ENCODE data around the gene TMEM203.

The TMEM203 gene

DNA sequence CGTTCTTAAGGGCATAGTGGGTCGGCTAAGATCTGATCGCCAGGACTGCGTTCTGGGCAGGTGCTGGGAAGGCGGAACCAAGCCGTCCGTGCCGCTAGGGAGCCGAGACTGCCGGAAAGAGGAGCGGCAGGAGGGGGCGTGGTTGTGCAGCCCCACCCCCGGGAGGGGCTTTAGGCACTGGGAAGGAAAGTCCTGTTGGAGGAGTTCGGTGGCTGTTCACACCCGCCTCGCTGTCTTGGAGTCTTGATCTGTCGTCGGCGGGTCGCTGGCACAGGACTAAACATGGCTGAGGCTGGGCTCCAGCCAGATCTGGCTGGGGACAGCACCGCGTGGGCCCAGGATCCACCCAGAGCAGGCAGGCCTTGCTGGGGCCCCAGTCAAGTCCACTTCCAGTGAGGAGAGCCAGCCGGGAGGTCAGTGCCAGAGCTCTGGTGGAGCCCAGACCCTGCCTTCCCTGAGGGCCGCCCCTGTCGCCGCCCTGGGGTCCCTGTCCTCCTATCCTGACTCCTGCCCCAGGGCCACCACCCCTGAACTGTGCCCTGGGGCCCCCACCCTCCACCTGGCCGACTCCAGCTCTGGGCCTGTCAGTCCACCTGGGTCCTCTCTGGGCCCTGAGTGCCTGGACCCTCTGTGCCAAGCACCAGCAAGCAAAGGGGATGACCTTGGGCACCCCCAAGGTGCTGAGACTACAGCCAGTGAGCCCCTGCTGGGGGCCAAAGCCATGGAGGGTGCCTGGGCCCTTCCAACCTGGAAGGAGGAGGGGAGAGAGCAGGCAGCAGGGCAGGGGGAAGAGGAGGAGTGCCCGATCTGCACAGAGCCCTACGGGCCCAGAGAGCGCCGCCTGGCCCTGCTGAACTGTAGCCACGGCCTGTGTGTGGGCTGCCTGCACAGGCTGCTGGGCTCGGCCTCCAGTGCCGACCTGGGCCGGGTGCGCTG, 12.1 kb upstream of the TMEM203 start:
- peak; percentile 76 for DNase-seq (ENCODE audit: low spot score)

DNA sequence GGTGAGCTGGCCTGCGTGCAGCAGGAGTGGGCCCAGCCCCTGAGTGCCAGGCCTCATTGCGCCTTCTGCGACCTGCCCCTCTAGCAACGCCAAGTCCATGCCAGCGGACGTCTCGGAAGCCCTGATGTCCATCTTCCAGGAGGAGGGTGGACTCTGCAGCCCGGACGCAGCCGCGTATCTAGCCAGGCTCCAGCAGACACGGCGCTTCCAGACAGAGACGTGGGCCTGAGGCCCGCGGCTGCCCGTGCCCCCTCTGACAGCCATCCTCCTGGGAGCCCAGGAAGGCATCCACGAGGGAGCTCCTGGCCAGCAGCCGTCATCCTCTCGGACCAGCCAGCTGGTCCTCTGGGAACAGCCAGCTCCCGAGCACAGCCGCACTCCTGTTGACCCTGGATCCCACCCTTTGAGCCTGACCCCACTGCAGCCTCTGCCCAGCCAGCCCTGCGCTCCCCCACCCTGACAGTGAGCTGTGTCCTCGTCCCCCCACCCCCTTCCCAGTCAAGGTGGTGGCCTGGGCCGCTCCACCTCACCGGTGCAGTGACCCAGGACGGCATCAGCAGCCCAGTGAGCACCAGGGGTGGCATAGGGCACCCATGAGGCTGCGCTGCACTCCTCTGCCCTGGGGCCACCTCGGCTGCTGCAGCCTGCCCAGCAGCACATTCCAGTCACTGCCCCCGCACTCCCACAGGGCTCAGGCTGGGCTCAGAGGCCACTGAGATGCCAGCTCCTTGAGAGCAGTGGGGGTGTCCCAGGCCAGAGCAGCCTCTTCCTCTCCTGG, 10.9 kb upstream of the TMEM203 start:
- no peak for DNase-seq (ENCODE audit: low spot score)

DNA sequence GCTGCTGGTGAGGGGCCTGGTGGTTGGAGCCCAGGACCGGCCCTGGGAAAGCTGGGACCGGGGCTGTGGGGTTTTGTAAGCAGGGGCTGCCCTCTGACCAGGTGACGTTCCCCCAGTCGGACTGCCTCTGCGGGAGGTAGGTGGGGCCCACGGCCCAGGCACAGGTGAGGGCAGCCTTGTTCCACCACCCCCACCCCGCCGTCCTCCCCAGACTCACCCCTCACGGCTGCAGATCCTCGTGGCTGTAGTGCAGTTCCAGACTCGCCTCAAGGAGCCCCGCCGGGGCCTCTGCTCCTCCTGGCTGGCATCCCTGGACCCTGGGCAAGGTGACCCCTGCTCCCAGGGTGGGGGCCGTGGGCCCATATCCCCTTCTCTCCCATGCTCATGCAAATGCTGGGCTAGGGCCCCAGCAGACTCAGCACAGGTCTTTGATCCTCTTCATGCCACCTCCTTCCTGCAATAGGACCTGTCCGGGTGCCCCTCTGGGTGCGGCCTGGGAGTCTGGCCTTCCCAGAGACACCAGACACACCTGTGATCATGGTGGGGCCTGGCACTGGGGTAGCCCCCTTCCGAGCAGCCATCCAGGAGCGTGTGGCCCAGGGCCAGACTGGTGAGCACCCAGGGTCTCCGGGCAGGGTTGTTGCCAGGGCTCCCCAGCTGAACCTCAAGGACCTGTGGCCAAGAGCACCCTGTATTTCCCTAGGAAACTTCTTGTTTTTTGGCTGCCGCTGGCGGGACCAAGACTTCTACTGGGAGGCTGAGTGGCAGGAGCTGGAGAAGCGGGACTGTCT, 9.9 kb upstream of the TMEM203 start:
- no peak for DNase-seq (ENCODE audit: low spot score)

DNA sequence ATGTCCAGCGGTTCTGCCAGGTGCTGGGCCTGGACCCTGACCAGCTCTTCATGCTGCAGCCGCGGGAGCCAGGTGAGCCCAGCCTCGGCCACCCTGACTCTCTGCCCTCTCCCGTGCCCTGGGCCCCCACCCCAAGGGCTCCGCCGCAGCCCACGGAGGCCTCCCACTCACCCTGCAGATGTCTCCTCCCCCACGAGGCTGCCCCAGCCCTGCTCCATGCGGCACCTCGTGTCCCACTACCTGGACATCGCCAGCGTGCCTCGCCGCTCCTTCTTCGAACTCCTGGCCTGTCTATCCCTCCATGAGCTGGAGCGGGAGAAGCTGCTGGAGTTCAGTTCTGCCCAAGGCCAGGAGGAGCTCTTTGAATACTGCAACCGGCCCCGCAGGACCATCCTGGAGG, 9.2 kb upstream of the TMEM203 start:
- DNase-seq (ENCODE audit: low spot score) = no peak

DNA sequence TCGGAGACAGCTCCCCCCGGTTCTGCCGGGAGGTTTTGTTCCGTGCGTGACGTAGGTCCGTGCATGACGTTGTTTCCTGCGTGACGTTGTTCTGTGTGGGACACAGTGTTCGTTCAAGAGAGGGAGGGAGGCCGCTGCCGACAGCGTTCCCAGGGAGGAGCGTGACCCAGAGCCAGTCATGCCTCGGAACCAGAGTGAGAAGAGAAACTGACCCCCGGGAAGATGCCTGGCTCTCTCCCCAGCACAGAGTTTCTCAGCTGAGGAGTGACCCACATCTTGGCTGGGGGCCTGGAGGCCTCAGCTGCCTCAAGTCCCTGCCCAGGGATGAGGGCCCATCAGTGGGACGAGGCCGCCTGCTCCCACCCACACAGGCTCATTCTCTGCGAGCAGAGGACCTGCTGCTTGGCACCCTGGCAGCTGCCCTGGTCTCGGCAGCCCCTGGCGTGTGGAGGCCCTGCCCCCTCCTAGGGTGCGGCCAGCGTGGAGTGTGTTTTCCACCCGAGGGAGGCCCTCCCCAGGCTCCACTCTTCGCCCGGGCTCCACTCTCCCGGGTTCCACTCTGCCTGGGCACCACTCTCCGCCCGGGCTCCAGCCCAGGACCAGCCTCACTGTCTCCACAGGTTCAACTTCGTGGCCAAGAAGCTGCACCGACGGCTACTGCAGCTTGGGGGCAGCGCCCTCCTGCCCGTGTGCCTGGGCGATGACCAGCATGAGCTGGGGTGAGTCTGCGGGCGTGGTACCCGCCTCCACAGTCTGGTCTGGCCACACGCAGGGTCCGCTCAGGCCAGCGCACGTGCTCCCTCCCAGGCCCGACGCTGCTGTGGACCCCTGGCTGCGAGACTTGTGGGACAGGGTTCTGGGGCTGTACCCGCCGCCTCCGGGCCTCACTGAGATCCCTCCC, 8.0 kb upstream of the TMEM203 start:
- no peak for DNase-seq (ENCODE audit: low spot score)

DNA sequence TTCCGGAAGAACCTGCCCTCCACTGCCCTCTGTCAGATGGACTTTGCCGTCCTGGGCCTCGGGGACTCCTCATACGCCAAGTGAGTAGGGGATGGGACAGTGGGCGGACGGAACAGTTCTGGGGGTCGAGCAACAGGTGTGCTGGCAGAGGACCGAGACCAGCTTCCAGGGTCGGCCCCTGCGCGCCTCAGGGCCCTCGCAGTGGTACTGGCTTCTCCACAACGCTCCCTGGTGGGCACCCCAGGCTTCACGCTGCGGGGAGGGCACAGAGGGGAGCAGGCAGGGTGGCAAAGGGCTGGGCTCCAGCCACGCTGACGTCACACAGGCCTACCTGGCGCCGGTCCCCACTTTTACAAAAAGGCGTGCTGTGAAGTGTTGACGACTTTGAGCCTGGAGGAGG, 7.1 kb upstream of the TMEM203 start:
- no peak for DNase-seq (ENCODE audit: low spot score)

DNA sequence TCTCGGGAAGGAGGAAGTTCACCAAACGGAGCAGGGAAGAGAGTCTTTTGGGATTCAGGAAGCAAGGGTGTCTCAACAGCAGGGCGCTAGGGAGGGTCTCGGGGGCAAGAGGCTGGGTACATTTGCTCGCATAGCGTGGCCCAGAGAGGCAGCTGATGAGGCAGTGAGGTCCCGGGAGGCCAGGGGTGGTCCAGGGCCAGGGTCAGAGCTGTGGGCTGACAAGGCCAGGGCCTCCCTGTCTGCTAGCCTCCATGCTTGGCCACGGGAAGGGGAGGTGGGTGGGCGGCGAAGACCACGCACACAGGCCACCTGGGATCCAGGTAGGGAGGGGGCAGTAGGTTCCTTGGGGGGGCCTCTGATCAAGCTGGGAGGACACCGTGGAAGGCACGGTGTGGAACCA, 6.1 kb upstream of the TMEM203 start:
- DNase-seq (ENCODE audit: low spot score) = no peak

DNA sequence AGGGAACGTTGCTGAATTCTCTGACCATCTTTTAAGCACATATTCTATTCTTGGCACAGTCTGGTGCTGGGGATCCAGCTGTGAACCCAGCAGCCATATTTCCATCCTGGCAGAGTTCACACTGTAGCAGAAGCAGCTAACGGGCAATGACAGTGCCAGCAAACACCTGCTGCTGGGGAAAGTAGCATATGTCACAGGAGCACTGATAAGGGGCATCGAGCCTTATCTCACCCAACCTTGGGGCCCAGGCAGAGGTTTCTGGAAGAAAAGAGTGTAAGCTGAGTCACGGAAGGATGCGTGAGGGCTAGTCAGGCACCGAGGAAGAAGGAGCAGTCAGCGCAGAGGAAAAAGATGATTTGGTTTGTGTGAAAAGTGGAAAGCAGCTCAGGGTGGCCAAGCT, 1.2 kb upstream of the TMEM203 start:
- DNase-seq (ENCODE audit: low spot score) = no peak

DNA sequence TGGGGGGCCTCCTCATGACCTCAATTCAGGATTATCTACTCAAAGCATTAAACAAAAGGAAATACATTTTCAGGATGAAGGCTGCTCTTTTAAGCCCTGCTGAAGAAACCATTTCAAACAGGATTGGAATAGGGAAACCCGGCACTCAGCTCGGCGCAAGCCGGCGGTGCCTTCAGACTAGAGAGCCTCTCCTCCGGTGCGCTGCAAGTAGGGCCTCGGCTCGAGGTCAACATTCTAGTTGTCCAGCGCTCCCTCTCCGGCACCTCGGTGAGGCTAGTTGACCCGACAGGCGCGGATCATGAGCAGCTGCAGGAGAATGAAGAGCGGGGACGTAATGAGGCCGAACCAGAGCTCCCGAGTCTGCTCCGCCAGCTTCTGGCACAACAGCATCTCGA, 720 bp downstream of the TMEM203 start:
- no peak for DNase-seq (ENCODE audit: low spot score)

DNA sequence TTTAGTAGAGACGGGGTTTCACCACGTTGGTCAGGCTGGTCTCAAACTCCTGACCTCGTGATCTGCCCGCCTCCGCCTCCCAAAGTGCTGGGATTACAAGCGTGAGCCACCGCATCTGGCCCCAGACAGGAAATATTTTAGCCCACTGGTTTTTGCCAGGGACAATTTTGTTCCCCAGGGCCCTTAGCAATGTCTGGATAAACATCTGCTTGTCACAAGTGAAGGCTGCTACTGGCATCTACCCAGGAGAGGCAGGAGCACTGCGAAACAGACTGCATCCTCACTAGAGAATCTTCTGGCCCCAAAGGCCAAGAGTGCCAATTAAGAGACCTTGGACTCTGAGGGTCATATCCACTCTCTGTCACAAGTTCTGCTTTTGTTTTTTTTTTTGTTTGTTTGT, 2.5 kb downstream of the TMEM203 start:
- DNase-seq (ENCODE audit: low spot score) = no peak

DNA sequence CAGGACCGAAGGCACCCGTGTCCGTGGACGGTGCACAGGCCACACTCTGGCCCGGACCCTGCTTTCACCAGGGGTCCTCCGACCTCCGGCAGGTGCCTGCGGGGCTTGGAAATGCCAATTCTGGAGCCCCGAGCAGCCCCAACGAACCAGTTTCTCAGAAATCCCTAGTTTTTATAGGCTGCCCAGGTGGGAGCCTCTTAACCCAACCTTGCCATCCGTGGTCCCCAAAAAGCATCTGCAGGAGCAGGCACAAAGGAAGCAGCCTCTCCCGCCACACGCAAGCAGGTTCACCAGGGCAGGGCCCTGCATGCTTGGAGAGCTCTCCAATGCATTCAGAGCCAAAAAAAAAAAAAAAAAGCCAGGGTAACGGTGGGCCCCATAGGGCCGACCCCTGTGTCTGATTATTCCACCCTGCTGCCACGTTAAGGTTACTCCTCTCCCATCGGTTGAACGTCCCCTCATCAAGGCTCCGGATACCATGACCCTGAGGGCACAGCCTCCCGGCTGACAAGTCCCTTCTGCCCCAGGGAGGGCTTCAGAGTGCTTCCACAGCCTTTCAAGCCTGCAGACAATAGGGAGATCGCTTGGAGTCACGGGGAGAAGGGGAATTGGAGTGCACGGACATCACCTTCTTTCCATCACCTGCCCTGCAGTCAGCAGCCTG, 4.1 kb downstream of the TMEM203 start:
- DNase-seq (ENCODE audit: low spot score) = no peak

DNA sequence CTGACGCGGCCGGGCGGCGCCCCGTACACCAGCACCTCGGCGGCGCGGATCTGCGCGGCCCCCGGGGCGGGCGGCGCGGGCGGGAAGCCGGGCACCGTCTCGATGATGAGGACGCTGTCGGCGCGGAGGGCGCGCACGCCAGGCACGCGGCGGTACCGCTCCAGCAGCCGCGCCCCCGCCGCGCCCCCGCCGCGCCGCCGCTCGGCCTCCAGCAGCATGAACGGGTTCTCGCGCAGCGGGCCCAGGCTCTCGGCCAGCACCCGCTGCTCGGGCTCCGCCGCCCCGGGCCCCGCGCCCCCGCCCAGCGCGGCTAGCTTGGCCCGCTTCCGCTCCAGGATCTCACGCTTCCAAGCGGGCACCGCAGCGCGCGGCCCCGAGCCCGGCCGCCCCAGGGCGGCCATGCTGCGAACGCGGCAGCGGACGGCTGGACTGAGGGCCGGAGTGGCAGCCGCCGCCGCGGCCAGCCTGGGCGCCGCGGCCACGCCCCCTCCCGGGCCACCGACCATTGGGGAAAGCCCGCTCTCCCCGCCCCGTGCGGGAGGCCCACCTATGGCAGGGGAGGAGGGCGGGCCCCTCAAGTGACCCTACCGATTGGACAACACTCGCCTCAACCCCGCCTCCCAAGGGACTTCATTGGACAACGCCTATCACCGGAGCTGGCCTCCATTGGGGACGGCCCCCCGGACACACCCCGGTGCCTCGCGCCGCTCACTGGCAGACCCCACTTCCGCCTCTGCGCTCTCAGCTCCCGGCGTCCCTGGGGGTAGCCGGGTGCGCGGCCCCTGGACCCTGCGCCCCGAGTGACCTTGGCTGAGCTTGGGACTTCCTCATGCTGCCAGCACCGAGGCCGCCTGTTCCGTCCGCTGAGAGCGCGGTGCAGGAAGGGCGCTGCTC, 4.9 kb downstream of the TMEM203 start, which contains the start of gene TPRN:
TPRN (minus strand) TSS at position 431 of the 894 bp plus-strand sequence; CDS start at position 401, 30 bp downstream.
- peak; percentile 98 for DNase-seq (ENCODE audit: low spot score)

DNA sequence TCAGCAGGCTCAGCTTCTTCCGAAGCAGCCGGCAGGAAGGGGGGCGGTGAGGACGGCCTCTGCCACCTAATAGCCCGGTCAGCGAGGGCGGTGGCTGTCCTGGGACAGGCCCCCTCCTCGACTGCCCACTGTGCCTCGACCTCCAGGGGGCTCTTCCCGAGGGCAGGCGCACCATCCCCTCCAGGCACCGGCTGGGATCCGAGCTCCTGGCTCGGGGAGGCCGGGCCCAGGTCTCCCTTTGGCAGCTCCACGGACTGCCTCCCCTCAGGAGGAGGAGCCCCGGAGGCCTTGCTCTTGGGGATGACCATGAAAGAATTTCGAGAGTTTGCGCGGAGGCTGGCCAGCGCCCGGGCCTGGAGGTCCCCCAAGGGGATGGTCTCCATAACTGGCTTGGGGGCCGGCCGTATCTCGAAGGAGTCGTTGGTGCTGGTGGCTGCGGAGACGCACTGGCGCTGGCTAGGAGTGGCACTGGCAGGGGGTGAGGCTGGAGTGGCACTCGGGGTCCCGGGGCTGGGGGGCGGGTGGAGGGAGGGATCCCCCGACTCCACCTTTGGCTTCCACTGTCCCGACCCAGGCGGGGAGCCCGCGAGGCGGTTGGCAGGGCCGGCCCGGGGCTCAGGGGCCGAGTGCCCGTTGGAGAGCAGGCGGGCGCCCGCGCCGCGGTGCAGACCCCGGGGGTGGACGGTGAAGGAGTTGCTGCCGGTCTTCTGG, 5.9 kb downstream of the TMEM203 start:
- DNase-seq (ENCODE audit: low spot score) = no peak

DNA sequence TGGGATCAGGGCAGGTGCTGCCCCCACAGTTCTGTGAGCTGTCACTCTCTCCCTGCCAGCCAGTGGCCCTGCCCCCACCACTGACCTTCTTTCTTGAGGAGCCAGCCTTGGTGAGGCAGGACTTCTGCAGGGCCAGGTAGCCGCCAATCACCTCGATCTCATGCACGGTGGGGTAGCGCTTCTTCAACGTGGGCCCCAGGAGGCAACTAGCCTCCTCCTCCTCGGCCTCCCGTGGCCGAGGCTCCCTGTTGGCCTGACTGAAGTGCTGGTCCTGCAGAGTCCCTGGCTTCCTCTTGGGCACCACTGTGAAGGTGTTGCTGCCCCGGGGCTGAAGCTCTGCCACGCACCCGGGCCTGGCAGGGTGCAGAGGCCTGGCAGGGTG, 6.6 kb downstream of the TMEM203 start:
- DNase-seq (ENCODE audit: low spot score) = no peak

DNA sequence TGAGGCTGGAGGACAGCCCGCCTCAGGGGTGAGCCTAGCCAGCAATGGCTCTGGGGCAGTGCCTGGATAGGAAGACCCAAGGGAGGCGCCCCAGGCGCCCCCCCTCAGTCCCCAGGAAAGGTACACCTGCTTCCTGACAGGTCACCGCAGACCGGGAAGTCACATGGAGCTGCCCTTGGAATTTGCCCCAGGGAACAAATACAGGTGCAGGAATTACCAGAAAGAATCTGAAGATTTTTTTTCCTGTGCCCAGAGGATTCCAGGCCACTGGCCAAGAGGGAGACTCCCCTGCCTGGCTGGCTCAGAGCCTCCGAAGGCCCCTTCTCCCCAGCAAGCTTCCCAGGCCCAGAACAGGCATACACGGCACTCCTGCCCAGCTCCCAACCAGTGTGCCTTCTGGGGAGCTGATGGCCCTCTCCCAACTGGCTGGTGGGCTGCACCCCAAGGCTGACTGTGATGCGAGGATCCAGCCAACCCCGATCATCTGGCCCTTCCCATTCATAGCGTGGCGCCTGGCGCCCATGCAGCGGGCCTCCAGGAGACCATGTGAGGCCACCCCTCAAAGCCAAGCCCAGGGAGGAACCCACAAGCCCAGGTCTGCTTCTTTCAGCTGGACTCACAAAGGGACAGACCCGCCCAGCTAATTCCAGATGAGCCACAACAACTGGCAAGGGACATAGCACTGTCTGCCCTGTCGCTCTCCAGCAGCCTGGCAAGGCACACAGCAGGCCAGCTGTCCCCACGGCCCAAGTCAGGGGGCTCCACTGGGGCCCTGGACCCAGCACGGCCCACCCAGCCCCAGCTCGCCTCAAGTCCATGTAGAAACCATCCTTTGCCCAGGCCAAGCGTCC, 7.2 kb downstream of the TMEM203 start:
- DNase-seq (ENCODE audit: low spot score) = peak; percentile 42

DNA sequence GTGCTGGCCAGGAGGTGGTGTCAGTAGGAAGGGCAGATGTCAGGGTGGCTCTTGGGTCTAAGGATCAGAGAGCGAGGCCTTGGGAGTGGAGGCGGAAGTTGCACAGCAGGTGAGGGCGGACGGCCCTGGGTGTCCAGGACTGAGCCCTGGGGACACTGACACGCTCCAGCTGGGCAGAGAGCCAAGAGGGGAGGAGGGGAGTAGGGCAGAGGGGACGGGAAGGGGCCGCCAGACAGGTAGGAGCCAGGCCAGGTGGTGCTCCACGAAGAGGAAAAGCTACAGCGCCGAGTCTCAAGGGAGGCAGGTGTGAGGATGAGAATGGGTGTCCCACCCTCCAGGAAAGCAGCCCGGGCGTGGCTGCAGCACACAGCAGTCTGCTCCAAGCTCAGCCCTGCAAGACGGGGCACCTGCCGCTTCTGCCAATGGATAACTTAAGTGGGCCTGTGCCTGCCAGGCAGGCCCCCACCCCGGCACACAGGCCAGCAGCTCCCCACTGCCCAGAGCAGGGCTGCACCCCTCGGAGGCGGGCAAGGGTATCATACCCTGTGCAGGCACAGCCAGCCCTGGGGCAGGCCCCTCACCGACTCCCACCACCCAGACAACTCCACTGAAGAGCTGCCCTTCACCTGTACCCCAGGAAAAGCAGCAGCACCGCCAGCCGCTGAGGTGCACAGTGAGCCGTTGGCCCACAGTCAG, 9.8 kb downstream of the TMEM203 start:
- DNase-seq (ENCODE audit: low spot score) = no peak

DNA sequence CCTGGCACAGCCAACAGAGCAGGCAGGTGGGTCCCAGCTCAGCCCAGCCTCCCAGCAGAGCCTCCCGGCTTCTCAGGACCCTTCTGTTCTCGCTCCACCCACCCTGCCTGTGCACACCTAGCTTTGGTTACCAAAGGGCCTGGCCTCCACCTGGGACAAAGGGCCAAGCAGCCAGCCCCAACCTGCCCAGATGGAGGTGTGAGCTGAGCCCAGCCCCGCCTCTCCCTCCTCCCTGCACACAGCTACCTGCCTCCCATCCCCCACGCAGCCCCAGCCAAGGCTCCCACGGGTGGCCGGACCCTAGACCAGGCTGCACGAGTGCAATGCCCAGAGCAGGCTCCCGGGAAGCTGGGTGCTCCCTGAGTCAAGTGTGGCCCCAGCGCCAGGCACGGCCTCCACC, 10.5 kb downstream of the TMEM203 start:
- DNase-seq (ENCODE audit: low spot score) = no peak
